Measurements from ENCODE around the gene BCAS3.

DNA sequence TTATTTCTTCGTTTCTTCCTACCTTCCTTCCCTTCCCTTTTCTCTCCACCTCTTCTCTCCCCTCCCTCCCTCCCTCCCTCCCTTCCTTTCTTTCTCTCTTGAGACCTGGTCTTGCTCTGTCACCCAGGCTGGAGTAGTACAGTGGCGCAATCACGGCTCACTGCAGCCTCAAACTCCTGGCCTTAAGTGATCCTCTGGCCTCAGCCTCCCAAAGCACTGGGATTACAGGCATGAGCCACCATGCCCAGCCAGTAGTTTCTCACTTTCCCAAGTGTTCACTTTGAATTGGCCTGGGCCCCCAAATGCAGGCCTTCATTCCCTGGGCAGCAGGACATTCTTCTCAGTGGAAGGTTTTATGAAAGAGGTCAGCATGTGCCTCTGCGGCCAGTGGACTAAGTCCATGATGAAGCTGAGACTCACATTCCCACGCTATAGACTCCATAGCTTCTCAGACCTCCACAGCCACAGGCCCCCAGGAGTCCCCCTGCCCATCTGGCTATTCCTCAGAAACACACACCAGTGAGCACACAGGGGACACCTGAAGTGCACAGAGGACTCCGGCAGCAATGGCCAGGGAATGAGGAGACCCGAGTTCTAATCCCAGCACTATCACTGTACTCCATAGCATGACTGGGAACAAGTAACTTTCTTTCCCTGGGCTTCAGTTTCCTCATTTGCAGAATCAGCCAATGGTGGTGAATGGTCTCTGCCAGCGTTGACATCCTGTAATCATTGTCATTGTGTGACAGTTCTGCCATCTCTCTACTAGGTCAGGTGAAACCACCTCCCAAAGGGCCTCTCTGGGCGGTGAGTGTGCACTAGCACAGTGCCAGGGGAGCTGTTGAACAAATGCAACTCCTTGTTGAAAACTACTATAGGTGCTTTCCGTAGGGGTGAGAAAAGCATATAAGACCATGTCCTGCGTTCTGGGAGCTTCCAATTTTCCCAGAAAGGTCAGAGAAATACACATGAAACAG lies 652.8 kb downstream of the BCAS3 start:
- TF ChIP-seq SP1 (IDR thresholded peaks at IDR 0.05) (no peak), NFRKB (IDR thresholded peaks at IDR 0.05) (no peak), FOXK2 (IDR thresholded peaks at IDR 0.05) (no peak), ZNF384 (IDR thresholded peaks at IDR 0.05) (no peak), SUZ12 (IDR thresholded peaks at IDR 0.05) (no peak), CTBP1 (IDR thresholded peaks at IDR 0.05; ENCODE audit: borderline replicate concordance) (no peak), FOXM1 (IDR thresholded peaks at IDR 0.05; ENCODE audit: borderline replicate concordance) (no peak), TARDBP (IDR thresholded peaks at IDR 0.05) (no peak), FOXA1 (IDR thresholded peaks at IDR 0.05) (no peak)
